Activated CD4-positive, alpha-beta T cell treated with anti-CD3 and anti-CD28 coated beads, Interleukin-2, amount 10 ng/mL, durations not matched to agents 7 days and 5 days (primary cell): ENCODE measurements around the gene UBXN1. TPM values are rescaled to one million over a fixed set of nuclear protein-coding genes. Genes with fewer than 3 reads are reported as not detected.
"Not testable (repeated sequence)": the region's sequence is repeated elsewhere in the genome, so short reads cannot be mapped to it uniquely, and the experiment has no call there.

Experiments used
- CTCF ChIA-PET: fragments of 350-600 bp; sonication (Branson Sonifier 250); formaldehyde crosslinking; loops from one replicate; lab custom pipeline; 2021; ENCODE audit warnings: antibody characterized with exemption; lab: Charles Lee
- POLR2A ChIA-PET: fragments of 350-600 bp; sonication (Branson Sonifier 250); formaldehyde crosslinking; loops from one replicate; lab custom pipeline; 2021; ENCODE audit warnings: antibody characterized with exemption; lab: Charles Lee
- DNase-seq: peaks from one replicate; pipeline ENCODE4 v3.0.0-alpha.2; 2020
- H3K27ac Mint-ChIP-seq: one replicate; pipeline ENCODE4 v1.8.0; 2021; ENCODE audit warnings: mild to moderate bottlenecking, moderate library complexity, mixed read lengths
- H3K27me3 Mint-ChIP-seq: one replicate; pipeline ENCODE4 v1.8.0; 2021; ENCODE audit warnings: mixed read lengths
- H3K36me3 Mint-ChIP-seq: one replicate; pipeline ENCODE4 v1.8.0; 2021; ENCODE audit warnings: low read depth, mixed read lengths
- H3K4me1 Mint-ChIP-seq: one replicate; pipeline ENCODE4 v1.8.0; 2021; ENCODE audit warnings: mixed read lengths
- H3K4me3 Mint-ChIP-seq: one replicate; pipeline ENCODE4 v1.8.0; 2021; ENCODE audit warnings: mild to moderate bottlenecking, moderate library complexity, mixed read lengths
- H3K9me3 Mint-ChIP-seq: one replicate; pipeline ENCODE4 v1.8.0; 2021; ENCODE audit warnings: mixed read lengths
- total RNA-seq, 2 experiments: library from RNA; stranded (reverse); gene quantifications; one replicate each; pipeline ENCODE4 v1.2.3, GENCODE V29; 2021

The UBXN1 gene
- total RNA-seq, 2 experiments from 2014 or later: 126 to 146 TPM

- CTCF ChIA-PET: interaction anchor here (0.8 to 1.9 kb wide), 9 partner anchors 10 to 172 kb away, joined by 3 to 6 read pairs (median 3); partner anchors contain the start of genes TUT1 and WDR74
- no peak for DNase-seq
- peaks cover 53% of the 10 kb centered on the region for H3K4me1 Mint-ChIP-seq
Observed at GRCh38 chr11:62667460-62667859, 11.4 kb downstream of the UBXN1 start.

GRCh38 chr11:62666259-62666926 lies 12.5 kb downstream of the UBXN1 start:
- DNase-seq: no peak
- Mint-ChIP-seq H3K9me3 (no peaks in the 10 kb centered on the region), H3K36me3 (peaks cover 51% of the 10 kb centered on the region), H3K4me3 (peak overlapping the region; percentile 98), H3K4me1 (peaks cover 49% of the 10 kb centered on the region), H3K27ac (peak overlapping the region; percentile 93), H3K27me3 (no peaks in the 10 kb centered on the region)
- POLR2A ChIA-PET: interaction anchor here (1.0 to 1.1 kb wide), 2 partner anchors 59 to 189 kb away, joined by 3 to 7 read pairs; no protein-coding TSS in a partner anchor
- CTCF ChIA-PET: interaction anchor here (0.8 to 3.0 kb wide), 8 partner anchors 7 to 215 kb away, joined by 3 to 7 read pairs (median 4); partner anchors contain the start of genes SLC3A2 and TUT1

More at GRCh38 chr11:62667460-62667859, 11.4 kb downstream of the UBXN1 start:
- Mint-ChIP-seq H3K36me3 (peaks cover 59% of the 10 kb centered on the region), H3K9me3 (no peaks in the 10 kb centered on the region), H3K27ac (peak overlapping the region; percentile 78), H3K27me3 (no peaks in the 10 kb centered on the region), H3K4me3 (peak overlapping the region; percentile 98)
- POLR2A ChIA-PET: interaction anchor here (0.8 kb wide), 1 partner anchor 66 kb away, joined by 3 read pairs; the partner anchor contains the start of gene MTA2

GRCh38 chr11:62665599-62666258 lies 13.1 kb downstream of the UBXN1 start:
- ChIA-PET CTCF (interaction anchor here (0.5 to 3.0 kb wide), 19 partner anchors 8 to 216 kb away, joined by 3 to 17 read pairs (median 4); partner anchors contain the start of genes INTS5, MTA2, SLC3A2 and TUT1), POLR2A (interaction anchor here (0.6 to 1.8 kb wide), 18 partner anchors 9 to 190 kb away, joined by 3 to 14 read pairs (median 7); partner anchors contain the start of genes B3GAT3, GANAB, INTS5 and TUT1)
- peak; percentile 56 for DNase-seq
- Mint-ChIP-seq H3K4me1 (peaks cover 45% of the 10 kb centered on the region), H3K27me3 (no peaks in the 10 kb centered on the region), H3K27ac (peak overlapping the region; percentile 93), H3K36me3 (peaks cover 47% of the 10 kb centered on the region), H3K9me3 (no peaks in the 10 kb centered on the region), H3K4me3 (peak overlapping the region; percentile 98)

- peak; percentile 96 for DNase-seq
- Mint-ChIP-seq H3K9me3 (no peaks in the 10 kb centered on the region), H3K27me3 (no peaks in the 10 kb centered on the region), H3K4me1 (peaks cover 41% of the 10 kb centered on the region), H3K4me3 (peak within 1 kb of the TSS; percentile 98), H3K36me3 (peaks cover 49% of the 10 kb centered on the region), H3K27ac (peak within 1 kb of the TSS; percentile 93)
- ChIA-PET CTCF (interaction anchor here (0.5 to 3.0 kb wide), 22 partner anchors 8 to 271 kb away, joined by 3 to 17 read pairs (median 4); partner anchors contain the start of genes EML3, INTS5, MTA2 and SLC3A2), POLR2A (interaction anchor here (0.6 to 1.8 kb wide), 26 partner anchors 8 to 214 kb away, joined by 3 to 14 read pairs (median 5); partner anchors contain the start of genes B3GAT3, EEF1G, GANAB and INTS5)
Observed at GRCh38 chr11:62665075-62665598, 13.7 kb downstream of the UBXN1 start, which contains the start of the genes C11orf98 and CSKMT. Gene C11orf98, minus strand, starts transcription at chr11:62665210. Its CDS starts 41 bp downstream, at chr11:62665169. Gene CSKMT, plus strand, starts transcription at chr11:62665312. Its CDS starts 568 bp downstream, at chr11:62665880.

GRCh38 chr11:62664405-62665074 lies 14.3 kb downstream of the UBXN1 start:
- H3K9me3 Mint-ChIP-seq: no peaks in the 10 kb centered on the region
- peak; percentile 66 for DNase-seq

GRCh38 chr11:62656796-62657429 lies 22.0 kb downstream of the UBXN1 start:
- H3K4me3 Mint-ChIP-seq: no peak overlapping the region

More at GRCh38 chr11:62664405-62665074, 14.3 kb downstream of the UBXN1 start:
- ChIA-PET CTCF (interaction anchor here (0.7 to 3.0 kb wide), 21 partner anchors 8 to 270 kb away, joined by 3 to 17 read pairs (median 4); partner anchors contain the start of genes EML3, INTS5, MTA2 and SLC3A2), POLR2A (interaction anchor here (0.6 to 1.8 kb wide), 22 partner anchors 8 to 213 kb away, joined by 3 to 14 read pairs (median 6); partner anchors contain the start of genes B3GAT3, EEF1G, GANAB and INTS5)
- peak overlapping the region; percentile 98 for H3K4me3 Mint-ChIP-seq
- no peaks in the 10 kb centered on the region for H3K27me3 Mint-ChIP-seq
- peaks cover 48% of the 10 kb centered on the region for H3K36me3 Mint-ChIP-seq
- H3K27ac Mint-ChIP-seq: peak overlapping the region; percentile 93
- peaks cover 35% of the 10 kb centered on the region for H3K4me1 Mint-ChIP-seq

GRCh38 chr11:62654297-62654696 lies 24.6 kb downstream of the UBXN1 start:
- Mint-ChIP-seq H3K4me1 (peaks cover 27% of the 10 kb centered on the region), H3K27me3 (no peaks in the 10 kb centered on the region), H3K9me3 (no peaks in the 10 kb centered on the region), H3K36me3 (peaks cover 7% of the 10 kb centered on the region), H3K27ac (peak overlapping the region; percentile 77), H3K4me3 (peak overlapping the region; percentile 91)
- no peak for DNase-seq
- ChIA-PET CTCF (interaction anchor here (1.1 to 2.5 kb wide), 8 partner anchors 10 to 132 kb away, joined by 3 to 10 read pairs (median 5); partner anchors contain the start of genes C11orf98, CSKMT and TUT1), POLR2A (interaction anchor here (2.4 kb wide), 1 partner anchor 11 kb away, joined by 14 read pairs; the partner anchor contains the start of genes C11orf98 and CSKMT)

More at GRCh38 chr11:62656796-62657429, 22.0 kb downstream of the UBXN1 start:
- peaks cover 17% of the 10 kb centered on the region for H3K4me1 Mint-ChIP-seq
- H3K27ac Mint-ChIP-seq: no peak overlapping the region
- no peaks in the 10 kb centered on the region for H3K27me3 Mint-ChIP-seq
- no peaks in the 10 kb centered on the region for H3K9me3 Mint-ChIP-seq
- no peak for DNase-seq
- ChIA-PET POLR2A (interaction anchor here (1.3 kb wide), 1 partner anchor 8 kb away, joined by 7 read pairs; the partner anchor contains the start of genes C11orf98 and CSKMT), CTCF (interaction anchor here (0.5 to 1.6 kb wide), 7 partner anchors 8 to 205 kb away, joined by 3 to 7 read pairs (median 4); partner anchors contain the start of genes C11orf98 and CSKMT)
- peaks cover 6% of the 10 kb centered on the region for H3K36me3 Mint-ChIP-seq

- H3K27me3 Mint-ChIP-seq: no peaks in the 10 kb centered on the region
- DNase-seq: no peak
- POLR2A ChIA-PET: interaction anchor here (0.6 to 1.0 kb wide), 4 partner anchors 12 to 1545 kb away, joined by 3 to 13 read pairs (median 3); partner anchors contain the start of genes C11orf98 and CSKMT
- peaks cover 11% of the 10 kb centered on the region for H3K36me3 Mint-ChIP-seq
- H3K4me1 Mint-ChIP-seq: peaks cover 27% of the 10 kb centered on the region
- H3K9me3 Mint-ChIP-seq: no peaks in the 10 kb centered on the region
- peak overlapping the region; percentile 91 for H3K27ac Mint-ChIP-seq
- CTCF ChIA-PET: interaction anchor here (1.0 to 1.1 kb wide), 5 partner anchors 12 to 119 kb away, joined by 3 to 4 read pairs (median 3); partner anchors contain the start of genes C11orf98, CSKMT and TAF6L
- peak overlapping the region; percentile 91 for H3K4me3 Mint-ChIP-seq
Observed at GRCh38 chr11:62652161-62653006, 26.5 kb downstream of the UBXN1 start.

- H3K27ac Mint-ChIP-seq: peak overlapping the region; percentile 66
- H3K4me1 Mint-ChIP-seq: peaks cover 38% of the 10 kb centered on the region
- peaks cover 15% of the 10 kb centered on the region for H3K36me3 Mint-ChIP-seq
- POLR2A ChIA-PET: interaction anchor here (0.6 kb wide), 1 partner anchor 69 kb away, joined by 3 read pairs; no protein-coding TSS in a partner anchor
- not testable (repeated sequence) for H3K27me3 Mint-ChIP-seq, DNase-seq, H3K9me3 Mint-ChIP-seq, H3K4me3 Mint-ChIP-seq
- CTCF ChIA-PET: interaction anchor here (0.6 to 1.3 kb wide), 5 partner anchors 12 to 107 kb away, joined by 3 to 5 read pairs (median 3); partner anchors contain the start of genes LBHD1 and ROM1
Observed at GRCh38 chr11:62650283-62650682, 28.6 kb downstream of the UBXN1 start.

GRCh38 chr11:62649486-62649885 lies 29.4 kb downstream of the UBXN1 start:
- no peak for DNase-seq
- ChIA-PET CTCF (interaction anchor here (1.0 to 1.3 kb wide), 5 partner anchors 9 to 106 kb away, joined by 3 to 5 read pairs (median 3); partner anchors contain the start of genes ROM1 and UQCC3), POLR2A (interaction anchor here (0.6 to 0.7 kb wide), 3 partner anchors 23 to 68 kb away, joined by 3 to 5 read pairs (median 4); no protein-coding TSS in a partner anchor)
- H3K36me3 Mint-ChIP-seq: peaks cover 19% of the 10 kb centered on the region
- H3K9me3 Mint-ChIP-seq: no peaks in the 10 kb centered on the region
- H3K4me1 Mint-ChIP-seq: peaks cover 44% of the 10 kb centered on the region
- H3K4me3 Mint-ChIP-seq: no peak overlapping the region
- H3K27me3 Mint-ChIP-seq: no peaks in the 10 kb centered on the region
- H3K27ac Mint-ChIP-seq: no peak overlapping the region
